ENCODE results near the gene ELOA.
A peak's percentile ranks its signal among the peaks of the same experiment; 100 is the strongest.
"Not testable (repeated sequence)": the region's sequence is repeated elsewhere in the genome, so short reads cannot be mapped to it uniquely, and the experiment has no call there.

The ELOA gene

DNA sequence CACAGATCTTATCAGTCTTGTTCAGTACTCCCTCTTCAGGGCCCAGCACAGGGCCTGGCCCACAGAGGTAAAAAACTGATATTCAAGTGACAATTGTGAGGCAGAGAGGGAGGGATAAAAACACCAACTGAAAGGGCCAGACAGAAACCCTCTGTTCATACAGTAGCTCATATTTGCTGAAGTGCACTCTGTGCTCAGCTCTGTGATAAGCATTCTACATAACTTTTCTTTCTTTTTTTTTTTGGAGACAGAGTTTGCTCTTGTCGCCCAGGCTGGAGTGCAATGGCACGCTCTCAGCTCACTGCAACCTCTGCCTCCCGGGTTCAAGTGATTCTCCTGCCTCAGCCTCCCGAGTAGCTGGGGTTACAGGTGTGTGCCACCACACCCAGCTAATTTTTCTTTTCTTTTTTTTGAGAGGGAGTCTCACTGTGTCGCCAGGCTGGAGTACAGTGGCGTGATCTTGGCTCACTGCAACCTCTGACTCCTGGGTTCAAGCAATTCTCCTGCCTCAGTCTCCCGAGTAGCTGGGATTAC lies 59.6 kb downstream of the ELOA start:
- not testable (repeated sequence) for DNase-seq

DNA sequence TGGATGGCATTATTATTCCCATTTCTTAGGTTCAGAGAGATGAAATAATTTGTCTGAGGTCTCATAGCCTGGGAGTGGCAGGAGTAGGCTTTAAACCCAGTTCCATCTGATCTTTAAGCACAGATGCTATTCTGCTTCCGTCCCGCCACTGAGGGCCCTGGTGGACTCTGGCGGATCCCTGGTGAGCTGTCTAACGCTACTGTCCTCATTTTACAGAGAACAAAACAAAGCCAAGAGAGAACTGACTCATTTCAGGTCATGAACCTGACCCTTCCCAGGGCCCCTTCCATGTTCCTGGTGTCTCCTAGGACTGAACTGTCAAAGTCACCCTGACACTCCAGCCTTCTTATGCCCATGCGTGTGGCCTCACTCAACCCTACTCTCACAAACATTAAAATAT lies 60.4 kb downstream of the ELOA start:
- DNase-seq: no peak

DNA sequence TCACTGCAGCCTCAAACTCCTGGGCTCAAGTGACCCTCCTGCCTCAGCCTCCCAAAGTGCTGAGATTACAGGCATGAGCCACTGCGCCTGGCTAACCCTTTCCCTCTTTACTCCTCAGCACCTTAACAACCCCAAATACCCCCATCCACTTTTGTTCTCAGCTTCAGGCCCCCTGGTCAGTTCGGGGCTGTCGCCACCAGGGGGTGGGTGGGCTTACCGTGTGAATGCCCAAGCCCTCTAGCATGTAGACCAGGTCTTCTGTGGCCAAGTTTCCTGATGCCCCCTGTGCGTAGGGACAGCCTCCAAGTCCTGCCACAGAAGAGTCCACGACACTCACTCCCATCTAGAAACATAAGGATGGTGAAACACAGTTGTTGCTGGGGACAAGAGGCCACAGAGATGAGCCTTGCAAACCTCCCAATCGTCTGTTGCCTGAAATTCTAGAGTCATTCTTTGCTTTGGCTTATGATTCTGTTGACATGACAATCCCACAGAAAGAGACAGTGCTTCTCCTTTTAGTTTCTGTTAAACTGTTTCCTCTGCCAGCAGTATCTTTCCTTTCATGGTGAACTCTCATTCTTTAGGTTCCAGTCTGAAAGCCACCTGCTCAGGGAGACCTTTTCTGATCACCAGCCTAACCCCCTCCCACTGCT lies 61.0 kb downstream of the ELOA start:
- DNase-seq: no peak

DNA sequence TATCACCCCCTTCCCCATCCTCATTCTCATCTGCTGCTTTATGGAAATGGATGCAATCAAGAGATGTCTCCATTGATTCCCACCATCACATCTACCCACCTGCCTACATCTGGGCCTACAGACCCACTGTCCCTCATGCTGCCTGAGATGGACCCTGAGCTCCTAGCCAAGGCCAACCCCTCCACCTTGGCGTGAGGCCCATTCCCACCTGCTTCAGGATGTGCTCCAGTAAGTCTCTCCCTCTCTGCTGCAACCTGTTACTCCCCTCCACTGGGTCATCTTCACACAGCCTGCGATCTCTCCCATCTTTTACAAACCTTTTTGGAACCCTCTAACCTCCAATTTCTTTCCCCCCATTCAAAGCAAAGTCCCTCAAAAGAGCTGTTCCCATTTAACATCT lies 61.8 kb downstream of the ELOA start:
- DNase-seq: no peak

DNA sequence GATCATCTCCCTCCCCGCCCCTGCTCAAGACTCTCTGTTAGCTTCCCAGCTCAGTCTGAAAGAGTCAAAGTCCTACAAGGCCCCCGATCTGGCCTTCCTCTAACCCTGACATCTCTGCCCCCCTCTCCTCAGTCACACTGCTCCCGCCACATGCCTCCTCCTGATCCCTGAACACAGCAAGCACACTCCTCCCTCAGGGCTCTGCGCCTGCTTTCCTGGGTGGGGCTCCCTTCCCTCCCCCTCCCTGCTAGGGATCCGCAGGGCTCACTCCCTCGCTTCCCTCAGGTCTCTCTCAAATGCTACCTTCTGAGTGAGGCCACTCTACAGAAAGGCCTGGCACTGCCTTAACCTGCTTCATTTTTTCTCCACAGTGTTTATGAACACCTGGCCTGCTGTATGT lies 63.0 kb downstream of the ELOA start:
- DNase-seq: no peak

DNA sequence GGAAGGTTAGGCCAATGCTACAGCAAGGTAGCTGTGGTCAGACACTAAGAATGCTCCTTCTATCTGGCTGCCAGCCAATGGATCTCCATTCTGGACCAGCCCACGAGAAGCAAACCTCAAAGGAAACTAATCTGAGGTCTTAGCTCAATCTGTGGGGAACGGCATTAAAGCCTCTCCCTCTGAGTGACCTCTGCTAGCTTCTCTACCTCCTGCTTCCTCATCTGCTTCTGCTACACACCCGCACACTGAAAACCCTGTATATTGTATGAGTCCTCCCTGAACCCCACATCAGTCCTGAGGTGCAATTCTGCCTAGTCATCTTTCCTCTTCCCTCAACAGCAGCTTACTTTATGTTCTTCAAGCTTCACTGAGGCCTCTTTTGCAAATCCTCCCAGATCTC lies 64.2 kb downstream of the ELOA start:
- no peak for DNase-seq

DNA sequence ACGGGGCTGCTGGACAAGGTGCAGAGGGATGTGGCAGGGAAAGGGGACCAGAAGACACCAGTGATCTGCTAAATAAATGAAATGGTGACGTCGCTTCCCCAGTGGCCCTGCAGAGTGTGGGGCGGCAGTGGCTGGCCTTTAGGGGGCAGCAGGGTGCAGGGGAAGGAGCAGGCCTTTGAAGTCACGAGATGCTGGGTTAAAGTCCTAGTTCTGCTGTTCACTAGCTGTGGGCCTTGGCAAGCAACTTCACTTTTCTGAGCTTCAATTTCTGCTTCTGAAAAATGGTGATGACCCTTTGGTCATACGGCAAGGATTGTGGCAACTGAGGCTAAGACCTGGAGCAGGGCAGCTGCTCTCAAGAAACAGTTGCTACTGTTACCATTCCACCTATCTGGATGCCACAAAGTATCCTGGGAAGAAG lies 66.5 kb downstream of the ELOA start:
- DNase-seq: peak; percentile 45

DNA sequence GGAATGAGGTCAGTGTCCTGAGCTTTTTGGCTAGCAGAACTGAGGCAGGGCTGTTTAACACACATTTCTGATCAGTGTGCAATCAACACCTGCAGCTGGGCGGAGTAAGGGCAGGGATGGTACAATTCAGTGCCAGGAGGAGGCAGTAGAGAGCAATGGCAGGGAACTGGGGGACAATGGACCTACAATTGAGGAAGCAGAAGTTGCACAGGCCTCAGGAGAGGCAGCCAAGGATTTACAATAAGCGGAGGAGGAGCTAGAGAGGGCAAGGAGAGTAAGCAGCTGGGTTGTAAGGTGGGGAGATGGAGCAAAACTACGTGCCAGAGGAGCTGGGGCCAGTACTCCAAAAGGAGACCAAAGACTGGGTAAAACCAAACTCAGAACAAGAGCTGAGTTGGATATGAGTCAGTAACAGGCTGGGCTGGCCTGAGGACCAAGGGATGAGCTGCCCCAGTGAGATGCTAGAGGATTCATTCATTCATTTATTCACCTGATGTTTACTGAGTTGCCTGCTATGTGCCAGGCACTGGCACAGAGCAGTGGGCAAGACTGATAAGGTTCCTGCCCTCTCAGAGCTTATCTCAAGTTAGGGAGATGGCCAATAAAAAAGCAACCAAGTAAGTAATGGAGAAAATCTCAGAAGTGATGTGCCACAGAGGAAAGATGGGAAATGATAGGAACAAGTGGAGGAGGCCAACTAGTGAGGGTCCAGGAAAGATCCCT lies 67.7 kb downstream of the ELOA start:
- DNase-seq: no peak

All from NCI-H1105 (cell line).